Upper lobe of right lung (tissue), 1 donor: Measurements from ENCODE around the gene RAD51B. TPM values are rescaled to one million over a fixed set of nuclear protein-coding genes. Genes with fewer than 3 reads are reported as not detected.

Source experiments
- ATAC-seq: fragments of 200-7000 bp; cut with Tn5 transposase; one replicate; pipeline ENCODE4 v1.9.1; 2020; ENCODE audit warnings: mild to moderate bottlenecking, moderate library complexity
- DNase-seq: peaks from one replicate; pipeline ENCODE4 v3.0.0-alpha.2; 2020
- H3K27ac ChIP-seq: fragments of 200-600 bp; one replicate; pipeline ENCODE4 v1.8.0; 2022
- H3K27me3 ChIP-seq: fragments of 200-600 bp; one replicate; pipeline ENCODE4 v1.8.0; 2022; ENCODE audit warnings: mild to moderate bottlenecking
- H3K36me3 ChIP-seq: fragments of 200-600 bp; one replicate; pipeline ENCODE4 v1.8.0; 2022
- H3K4me1 ChIP-seq: fragments of 200-600 bp; one replicate; pipeline ENCODE4 v1.8.0; 2022
- H3K4me3 ChIP-seq: fragments of 200-600 bp; one replicate; pipeline ENCODE4 v1.8.0; 2022; ENCODE audit warnings: mild to moderate bottlenecking
- H3K9me3 ChIP-seq: fragments of 200-600 bp; one replicate; pipeline ENCODE4 v1.8.0; 2022
- CTCF ChIP-seq: fragments of 200-600 bp; IDR thresholded peaks from one replicate; pipeline ENCODE4 v1.8.0; 2022; ENCODE audit warnings: antibody characterized with exemption
- intact Hi-C: fragments of 100-400 bp; cut with DNase I; formaldehyde crosslinking; loops from one replicate; pipeline ENCODE4 v1.11.0; 2022
- total RNA-seq: library from RNA; stranded (reverse); fragmentation: NEBNext Ultra II Directional; extraction: Animal tissue kit (Norgen Biotek cat#: 25700); gene quantifications from one replicate; pipeline ENCODE4 v1.2.1, GENCODE V29; 2021
- donor health status: DM: no; HTN: yes; CAD: no; lungs with severe emphysema.

Gene RAD51B
- total RNA-seq, 1 donor from 2014 or later, result 11.5 TPM

DNA sequence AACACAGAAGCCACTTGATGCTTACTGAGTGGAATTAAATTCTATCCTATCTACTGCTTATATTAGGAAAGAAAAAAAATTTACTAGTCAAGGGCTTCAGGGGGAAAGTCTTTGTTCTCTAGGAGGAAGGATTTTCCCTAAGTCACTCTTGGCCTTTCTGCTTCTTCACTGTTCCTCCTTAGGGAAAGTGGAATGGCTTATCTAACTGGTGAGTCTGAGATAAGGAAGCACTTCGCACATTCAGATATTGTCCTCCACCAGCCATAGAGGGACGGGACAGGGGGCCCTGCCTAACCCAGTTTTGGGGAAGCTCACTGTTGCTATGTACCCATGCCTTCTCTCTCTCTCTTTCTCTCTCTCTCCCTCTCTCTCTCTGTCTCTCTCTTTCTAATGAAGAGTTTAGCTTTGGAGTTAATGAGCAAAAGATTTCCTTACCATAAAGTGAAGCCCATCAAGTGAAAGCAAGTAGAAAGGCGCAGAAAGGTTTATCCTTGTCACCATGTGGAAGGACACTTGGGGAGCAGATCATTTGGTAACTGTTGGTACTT, 522.7 kb downstream of the RAD51B start:
- Histone ChIP-seq H3K9me3 (no peaks in the 10 kb centered on the region), H3K27me3 (no peaks in the 10 kb centered on the region), H3K36me3 (no peaks in the 10 kb centered on the region), H3K4me3 (no peak overlapping the region), H3K4me1 (no peaks in the 10 kb centered on the region), H3K27ac (no peak overlapping the region)
- no peak for TF ChIP-seq CTCF
- intact Hi-C loops, result no loop called here
- no peak for ATAC-seq
- DNase-seq, result no peak

DNA sequence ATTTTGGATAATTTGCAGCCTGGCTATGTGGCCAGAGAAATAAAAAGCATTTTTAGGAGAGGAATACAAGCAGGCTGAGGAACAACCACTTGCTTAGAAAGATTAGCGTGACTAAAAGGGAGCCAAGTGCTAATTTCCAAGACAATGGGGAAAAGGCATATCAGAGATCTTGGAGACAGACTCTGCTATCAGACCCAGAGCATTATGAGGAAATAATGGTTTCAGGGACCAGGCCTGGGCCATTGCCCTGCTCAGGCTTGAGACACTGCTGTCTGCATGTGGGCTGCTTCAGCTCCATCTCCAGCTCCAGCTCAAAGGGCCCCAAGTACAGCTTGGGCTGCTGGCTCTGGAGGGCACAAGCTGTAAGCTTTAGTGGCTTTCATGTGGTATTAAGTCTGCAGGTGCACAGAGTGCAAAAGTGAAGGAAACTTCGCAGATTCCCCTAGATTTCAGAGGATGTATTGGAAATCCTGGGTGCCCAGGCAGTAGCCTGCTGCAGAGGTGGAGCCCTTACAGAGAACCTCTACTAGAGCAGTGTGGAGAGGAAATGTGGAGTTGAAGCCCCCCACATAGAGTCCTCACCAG, 524.0 kb downstream of the RAD51B start:
- Histone ChIP-seq H3K4me1 (no peaks in the 10 kb centered on the region), H3K4me3 (no peak overlapping the region), H3K27ac (no peak overlapping the region), H3K27me3 (no peaks in the 10 kb centered on the region), H3K9me3 (no peaks in the 10 kb centered on the region), H3K36me3 (no peaks in the 10 kb centered on the region)
- no peak for DNase-seq
- no peak for TF ChIP-seq CTCF
- intact Hi-C loops, result no loop called here
- no peak for ATAC-seq

DNA sequence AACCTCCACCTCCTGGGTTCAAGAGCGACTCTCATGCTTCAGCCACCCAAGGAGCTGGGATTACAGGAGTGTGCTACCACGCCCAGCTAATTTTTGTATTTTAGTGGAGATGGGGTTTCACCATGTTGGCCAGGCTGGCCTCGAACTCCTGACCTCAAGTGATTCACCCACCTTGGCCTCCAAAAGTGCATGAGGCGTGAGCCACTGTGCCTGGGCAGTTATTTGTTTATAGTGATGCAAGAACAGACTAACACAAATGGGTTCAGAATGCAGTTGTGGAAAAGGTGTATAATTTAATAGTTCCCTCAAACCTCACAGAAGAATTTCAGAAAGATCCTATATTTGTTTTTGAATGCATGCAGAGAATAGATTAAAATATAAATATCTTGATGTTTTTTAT, 526.2 kb downstream of the RAD51B start:
- Histone ChIP-seq H3K9me3 (no peaks in the 10 kb centered on the region), H3K4me1 (no peaks in the 10 kb centered on the region), H3K4me3 (no peak overlapping the region), H3K36me3 (no peaks in the 10 kb centered on the region), H3K27me3 (no peaks in the 10 kb centered on the region), H3K27ac (no peak overlapping the region)
- DNase-seq (no peak), ATAC-seq (no peak)
- intact Hi-C loops, result no loop called here
- TF ChIP-seq CTCF, result no peak

GRCh38 chr14:68346556-68347343, 527.2 kb downstream of the RAD51B start:
- Histone ChIP-seq H3K4me1 (no peaks in the 10 kb centered on the region), H3K4me3 (no peak overlapping the region), H3K27ac (no peak overlapping the region), H3K36me3 (no peaks in the 10 kb centered on the region), H3K9me3 (no peaks in the 10 kb centered on the region), H3K27me3 (no peaks in the 10 kb centered on the region)
- intact Hi-C loops, result no loop called here
- TF ChIP-seq CTCF, result no peak
- DNase-seq (no peak), ATAC-seq (no peak)

DNA sequence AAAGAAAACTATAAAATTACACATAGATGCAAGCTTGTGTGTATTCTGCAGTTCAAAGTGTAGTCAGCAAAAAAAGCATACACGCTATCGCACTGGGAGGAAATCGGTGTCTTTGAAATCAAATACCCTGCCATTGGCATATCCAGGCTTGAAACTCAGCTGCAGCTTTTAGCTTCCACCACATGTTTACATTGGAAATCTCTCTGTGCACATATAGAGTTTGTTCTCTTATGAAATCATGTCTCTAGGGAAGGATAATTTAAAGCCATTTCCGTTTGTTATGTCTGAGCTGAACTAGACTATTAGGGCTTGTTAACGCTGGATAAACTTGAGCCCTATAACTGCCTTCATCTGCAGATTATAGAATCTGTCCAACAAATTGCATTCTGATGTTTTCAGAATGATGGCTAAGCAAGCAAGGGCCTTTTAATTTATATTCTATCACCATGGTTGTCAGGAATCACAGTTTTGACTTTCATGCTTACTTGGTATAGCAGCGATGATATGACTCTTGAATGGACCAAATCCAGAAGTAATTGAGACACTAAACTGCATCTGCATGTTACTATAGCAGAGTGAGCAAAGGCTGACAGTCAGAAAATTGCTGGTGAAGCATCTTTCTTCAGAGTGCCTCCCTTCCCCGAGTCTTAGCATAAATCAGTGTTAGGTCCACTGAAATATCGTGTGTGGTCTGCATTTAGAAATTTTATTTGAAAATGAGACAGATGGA, 530.5 kb downstream of the RAD51B start:
- no peaks in the 10 kb centered on the region for H3K27me3 ChIP-seq
- H3K9me3 ChIP-seq, result no peaks in the 10 kb centered on the region
- no peak overlapping the region for H3K27ac ChIP-seq
- ATAC-seq, result no peak
- DNase-seq, result no peak
- no peaks in the 10 kb centered on the region for H3K4me1 ChIP-seq
- no peak for TF ChIP-seq CTCF
- no peak overlapping the region for H3K4me3 ChIP-seq
- H3K36me3 ChIP-seq, result no peaks in the 10 kb centered on the region
- intact Hi-C loops, result no loop called here
